Type B pancreatic cell (in vitro differentiated cells): ENCODE measurements around the gene TBX20. TPM values are rescaled to one million over a fixed set of nuclear protein-coding genes. Genes with fewer than 3 reads are reported as not detected.
"Not testable (repeated sequence)": the region's sequence is repeated elsewhere in the genome, so short reads cannot be mapped to it uniquely, and the experiment has no call there.

Experiments used
- DNase-seq: peaks from one replicate; pipeline ENCODE4 v3.0.0; 2021; ENCODE audit warnings: mixed read lengths; ENCODE audit not compliant: unreplicated experiment; ENCODE audit errors: extremely low spot score
- H3K27ac Mint-ChIP-seq: 2 replicates; pipeline ENCODE4 v1.8.0; 2021; ENCODE audit warnings: mild to moderate bottlenecking, mixed read lengths
- H3K27me3 Mint-ChIP-seq: 2 replicates; pipeline ENCODE4 v1.8.0; 2021; ENCODE audit warnings: mixed read lengths
- H3K36me3 Mint-ChIP-seq: 2 replicates; pipeline ENCODE4 v1.8.0; 2021; ENCODE audit warnings: mixed read lengths
- H3K4me1 Mint-ChIP-seq: one replicate; pipeline ENCODE4 v1.8.0; 2021; ENCODE audit warnings: mixed read lengths; ENCODE audit not compliant: unreplicated experiment
- H3K4me3 Mint-ChIP-seq: 2 replicates; pipeline ENCODE4 v1.8.0; 2021; ENCODE audit warnings: mild to moderate bottlenecking, mixed read lengths
- H3K9me3 Mint-ChIP-seq: 2 replicates; pipeline ENCODE4 v1.8.0; 2021; ENCODE audit warnings: mixed read lengths
- total RNA-seq: library from RNA; stranded (reverse); gene quantifications from 2 replicates; pipeline ENCODE4 v1.2.1, GENCODE V29; 2021; ENCODE audit warnings: low replicate concordance
- TF ChIP-seq, protein P1 (sequence below): fragments of 200-600 bp; sonication (generic); conservative IDR thresholded peaks from 2 replicates; pipeline ENCODE4 v1.5.0; 2021; ENCODE audit warnings: antibody characterized with exemption, mild to moderate bottlenecking

TBX20 gene
- total RNA-seq, 1 donor from 2014 or later = 0.46 TPM

DNA sequence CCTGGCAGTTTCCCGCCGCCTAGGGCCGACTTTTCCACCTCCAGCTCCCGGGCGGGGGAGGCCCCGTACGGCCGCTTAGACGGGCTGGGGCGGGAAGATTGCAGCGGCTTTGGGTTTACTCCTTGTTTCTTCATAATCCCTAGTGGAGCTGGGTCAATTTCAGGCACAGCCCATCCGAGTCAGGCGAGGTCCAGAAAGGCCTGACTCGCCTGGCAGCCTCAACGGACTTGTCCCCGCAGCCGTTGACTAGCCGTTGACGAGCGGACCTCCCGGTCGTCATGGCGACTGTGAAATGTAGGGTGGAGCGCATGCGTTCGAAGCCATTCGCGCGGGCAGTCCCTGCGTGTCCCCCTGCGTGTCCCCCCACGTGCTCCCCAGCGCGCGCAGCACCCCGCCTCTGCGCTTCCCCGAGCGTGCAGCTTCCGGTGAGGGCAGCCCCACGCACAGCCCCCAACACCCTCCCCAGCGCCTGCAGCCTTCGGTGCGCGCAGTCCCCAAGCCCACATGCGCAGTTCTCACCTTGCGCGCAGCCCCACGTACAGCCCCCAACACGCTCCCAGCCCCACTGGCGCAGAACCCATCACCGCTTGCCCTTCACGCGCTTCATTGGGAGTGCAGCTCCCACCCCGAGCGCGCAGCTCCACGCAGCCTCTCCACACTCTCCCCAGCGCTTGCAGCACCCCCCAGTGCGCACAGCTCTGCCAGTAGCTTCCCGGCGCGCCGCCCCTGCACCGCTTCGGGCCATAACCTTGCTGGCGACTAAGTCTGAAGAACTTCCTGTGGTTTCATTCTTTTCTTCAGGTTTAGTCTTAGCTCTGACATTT, 67.8 kb downstream of the TBX20 start:
- Mint-ChIP-seq H3K9me3 (no peaks in the 10 kb centered on the region), H3K4me3 (peak overlapping the region; percentile 92), H3K27me3 (peaks cover 53% of the 10 kb centered on the region), H3K4me1 (peaks cover 10% of the 10 kb centered on the region), H3K27ac (no peak overlapping the region), H3K36me3 (no peaks in the 10 kb centered on the region)
- TF ChIP-seq, protein P1, sequence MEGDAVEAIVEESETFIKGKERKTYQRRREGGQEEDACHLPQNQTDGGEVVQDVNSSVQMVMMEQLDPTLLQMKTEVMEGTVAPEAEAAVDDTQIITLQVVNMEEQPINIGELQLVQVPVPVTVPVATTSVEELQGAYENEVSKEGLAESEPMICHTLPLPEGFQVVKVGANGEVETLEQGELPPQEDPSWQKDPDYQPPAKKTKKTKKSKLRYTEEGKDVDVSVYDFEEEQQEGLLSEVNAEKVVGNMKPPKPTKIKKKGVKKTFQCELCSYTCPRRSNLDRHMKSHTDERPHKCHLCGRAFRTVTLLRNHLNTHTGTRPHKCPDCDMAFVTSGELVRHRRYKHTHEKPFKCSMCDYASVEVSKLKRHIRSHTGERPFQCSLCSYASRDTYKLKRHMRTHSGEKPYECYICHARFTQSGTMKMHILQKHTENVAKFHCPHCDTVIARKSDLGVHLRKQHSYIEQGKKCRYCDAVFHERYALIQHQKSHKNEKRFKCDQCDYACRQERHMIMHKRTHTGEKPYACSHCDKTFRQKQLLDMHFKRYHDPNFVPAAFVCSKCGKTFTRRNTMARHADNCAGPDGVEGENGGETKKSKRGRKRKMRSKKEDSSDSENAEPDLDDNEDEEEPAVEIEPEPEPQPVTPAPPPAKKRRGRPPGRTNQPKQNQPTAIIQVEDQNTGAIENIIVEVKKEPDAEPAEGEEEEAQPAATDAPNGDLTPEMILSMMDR = no peak
- peak; percentile 70 for DNase-seq

DNA sequence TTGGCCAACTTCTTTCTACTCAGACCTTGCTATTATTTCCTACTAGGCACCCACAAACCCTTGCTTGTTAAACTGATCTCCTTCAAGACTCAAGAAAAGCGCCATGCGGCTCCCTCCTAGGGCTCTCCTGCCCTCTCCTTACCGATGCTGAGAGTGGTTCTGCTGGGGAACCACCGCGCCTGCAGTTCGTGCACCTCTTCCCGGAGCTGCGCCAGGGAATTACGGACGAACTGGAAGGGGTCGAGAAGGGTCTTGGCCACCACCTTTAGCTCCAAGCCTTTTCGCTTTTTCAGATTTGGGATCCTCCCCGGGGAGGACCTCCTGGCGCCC, 68.4 kb downstream of the TBX20 start:
- not testable (repeated sequence) for H3K36me3 Mint-ChIP-seq, H3K27ac Mint-ChIP-seq, DNase-seq, H3K9me3 Mint-ChIP-seq
- peaks cover 10% of the 10 kb centered on the region for H3K4me1 Mint-ChIP-seq
- H3K27me3 Mint-ChIP-seq = peaks cover 53% of the 10 kb centered on the region
- TF ChIP-seq, protein P1 = peak; percentile 28
- H3K4me3 Mint-ChIP-seq = peak overlapping the region; percentile 92

DNA sequence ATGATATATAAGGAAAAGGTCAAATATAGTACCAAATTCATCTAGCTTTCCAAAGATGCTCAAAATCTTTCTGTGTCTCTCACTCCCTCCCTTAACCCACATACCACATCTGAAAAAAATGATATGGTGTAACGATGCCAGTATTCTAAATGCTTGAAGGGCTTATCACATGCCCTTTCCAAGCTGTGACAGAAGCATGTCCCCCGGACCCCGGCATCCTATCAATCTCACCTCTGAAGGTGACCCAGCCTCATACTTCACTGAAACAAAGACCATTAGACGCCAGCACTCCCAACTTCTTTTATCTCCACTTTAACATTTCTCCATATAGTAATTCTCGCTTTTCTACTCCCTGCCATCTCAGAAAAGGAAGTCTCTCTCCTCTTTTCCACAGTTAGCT, 68.9 kb downstream of the TBX20 start:
- peak overlapping the region; percentile 92 for H3K4me3 Mint-ChIP-seq

DNA sequence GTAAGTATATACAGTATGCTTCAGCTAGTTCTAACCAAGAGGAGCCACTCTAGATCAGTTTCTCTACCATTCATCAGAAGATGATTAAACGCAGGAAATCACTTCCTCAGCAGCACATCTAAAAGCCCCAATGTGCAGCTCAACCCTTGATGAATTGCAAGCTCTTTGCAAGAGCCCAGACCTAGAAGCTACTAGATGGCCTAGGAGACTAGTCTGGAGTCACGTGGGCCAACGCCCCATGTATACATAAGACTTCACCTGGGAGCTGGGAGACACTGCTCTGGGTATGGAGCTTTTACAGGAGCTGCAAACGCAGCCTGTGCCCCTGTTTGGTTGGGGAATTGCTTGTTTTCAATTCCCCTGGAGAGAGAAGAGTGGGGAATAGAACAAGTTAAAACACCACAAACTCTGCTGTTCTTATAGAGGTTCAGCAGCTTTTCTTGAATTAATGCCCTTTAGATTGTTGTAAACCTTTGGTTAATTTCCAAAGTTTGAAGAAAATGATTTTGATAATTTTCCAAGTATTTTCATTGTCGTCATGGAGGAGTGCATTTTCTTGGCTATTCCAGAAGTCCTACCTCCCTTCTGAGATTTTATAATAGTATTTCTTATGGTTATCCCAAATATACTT, 69.9 kb downstream of the TBX20 start:
- not testable (repeated sequence) for H3K27ac Mint-ChIP-seq, H3K9me3 Mint-ChIP-seq, H3K36me3 Mint-ChIP-seq, H3K4me3 Mint-ChIP-seq, DNase-seq
- Mint-ChIP-seq H3K27me3 (peaks cover 44% of the 10 kb centered on the region), H3K4me1 (peaks cover 10% of the 10 kb centered on the region)

More for the DNA sequence above, 68.9 kb downstream of the TBX20 start:
- not testable (repeated sequence) for H3K9me3 Mint-ChIP-seq, DNase-seq, H3K36me3 Mint-ChIP-seq, H3K27ac Mint-ChIP-seq
- Mint-ChIP-seq H3K27me3 (peaks cover 50% of the 10 kb centered on the region), H3K4me1 (peaks cover 10% of the 10 kb centered on the region)

DNA sequence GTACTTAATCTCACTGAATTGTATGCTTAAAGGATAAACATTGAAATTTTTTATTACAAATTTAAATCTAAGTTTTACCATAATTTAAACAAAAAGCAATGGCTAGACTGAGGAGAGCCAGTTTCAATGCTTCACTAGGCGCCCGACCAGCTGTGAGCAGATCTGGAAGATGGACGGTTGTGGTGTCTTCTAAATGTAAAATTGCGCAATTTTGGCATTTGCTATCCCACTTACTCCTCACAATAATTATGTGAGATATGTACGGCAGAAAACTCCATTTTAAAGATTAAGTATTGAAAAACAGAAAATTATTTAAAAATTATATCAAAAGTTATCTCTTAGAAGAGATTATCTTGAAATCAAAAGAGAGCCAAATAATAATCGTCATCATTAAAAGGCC, 73.2 kb downstream of the TBX20 start:
- H3K4me3 Mint-ChIP-seq, H3K4me1 Mint-ChIP-seq, DNase-seq, H3K9me3 Mint-ChIP-seq, H3K36me3 Mint-ChIP-seq, H3K27ac Mint-ChIP-seq: not testable (repeated sequence)
- H3K27me3 Mint-ChIP-seq = peaks cover 18% of the 10 kb centered on the region

DNA sequence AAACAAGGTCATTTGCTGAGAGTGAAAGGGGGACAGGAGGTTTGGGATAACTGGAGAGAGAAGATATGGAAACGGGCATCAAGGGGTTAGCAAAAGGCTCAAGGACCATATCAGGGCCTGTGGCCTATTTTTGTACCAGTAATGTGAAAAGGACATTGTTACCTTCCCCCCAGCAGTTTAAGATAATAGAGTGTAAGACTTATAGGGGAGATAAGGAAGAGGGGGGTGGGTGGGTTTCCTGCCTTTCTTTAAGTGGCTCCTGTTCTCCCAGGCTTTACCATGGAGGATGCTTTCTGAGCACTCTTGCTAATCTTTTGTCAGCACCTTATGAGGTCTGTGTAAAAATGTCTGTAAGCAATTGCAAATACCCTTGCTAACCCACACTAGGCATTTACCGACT, 80.7 kb downstream of the TBX20 start:
- not testable (repeated sequence) for H3K27me3 Mint-ChIP-seq, H3K4me3 Mint-ChIP-seq, H3K9me3 Mint-ChIP-seq, H3K4me1 Mint-ChIP-seq, H3K36me3 Mint-ChIP-seq, H3K27ac Mint-ChIP-seq, DNase-seq

DNA sequence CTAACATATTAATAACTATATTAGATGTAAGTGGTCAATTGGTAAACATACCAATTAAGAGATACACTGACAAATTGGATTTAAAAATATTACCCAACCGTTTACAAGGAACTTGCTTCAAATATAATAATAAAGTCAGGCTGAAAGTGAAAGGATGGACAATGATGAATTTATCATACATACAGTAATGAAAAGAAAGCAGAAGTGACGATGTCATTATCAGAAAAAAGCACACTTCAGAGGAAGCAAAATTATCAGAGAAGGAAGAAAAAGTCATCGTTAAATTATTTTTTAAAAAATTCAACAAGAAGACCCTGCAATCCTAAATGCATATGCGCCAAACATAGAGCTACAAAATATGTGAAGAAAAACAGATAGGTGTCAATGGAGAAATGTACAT, 81.8 kb downstream of the TBX20 start:
- not testable (repeated sequence) for DNase-seq, H3K27ac Mint-ChIP-seq, H3K4me3 Mint-ChIP-seq, H3K9me3 Mint-ChIP-seq, H3K36me3 Mint-ChIP-seq, H3K27me3 Mint-ChIP-seq, H3K4me1 Mint-ChIP-seq

DNA sequence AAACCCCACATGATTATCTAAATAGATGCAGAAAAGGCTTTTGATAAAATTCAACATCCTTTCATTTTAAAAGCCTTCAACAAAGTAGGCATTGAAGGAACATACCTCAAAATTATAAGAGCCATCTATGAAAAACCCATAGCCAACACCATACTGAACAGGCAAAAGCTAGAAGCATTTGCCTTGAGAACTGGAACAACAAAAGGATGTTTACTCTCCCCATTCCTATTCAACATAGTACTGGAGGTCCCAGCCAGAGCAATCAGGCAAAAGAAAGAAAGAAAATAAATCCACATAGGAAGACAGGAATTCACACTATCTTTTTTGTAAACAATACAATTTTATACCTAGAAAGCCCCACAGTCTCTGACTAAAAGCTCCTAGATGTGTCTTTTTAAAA, 86.2 kb downstream of the TBX20 start:
- H3K36me3 Mint-ChIP-seq, H3K4me1 Mint-ChIP-seq, DNase-seq, H3K4me3 Mint-ChIP-seq, H3K27me3 Mint-ChIP-seq, H3K9me3 Mint-ChIP-seq, H3K27ac Mint-ChIP-seq: not testable (repeated sequence)

DNA sequence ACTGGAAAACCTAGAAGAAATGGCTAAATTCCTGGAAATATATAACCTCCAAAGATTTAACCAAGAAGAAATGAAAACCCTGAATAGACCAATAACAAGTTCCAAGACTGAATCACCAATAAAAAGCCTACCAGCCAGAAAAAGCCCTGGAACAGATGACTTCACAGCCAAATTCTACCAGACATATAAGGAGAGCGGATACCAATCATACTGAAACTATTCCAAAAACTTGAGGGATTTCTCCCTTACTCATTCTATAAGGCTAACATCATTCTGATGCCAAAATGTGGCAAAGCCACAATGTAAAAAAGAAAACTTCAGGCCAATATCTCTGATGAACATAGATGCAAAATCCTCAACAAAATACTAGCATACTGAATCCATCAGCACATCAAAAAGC, 86.7 kb downstream of the TBX20 start:
- not testable (repeated sequence) for H3K4me3 Mint-ChIP-seq, H3K9me3 Mint-ChIP-seq, H3K27me3 Mint-ChIP-seq, H3K36me3 Mint-ChIP-seq, H3K27ac Mint-ChIP-seq, H3K4me1 Mint-ChIP-seq, DNase-seq

DNA sequence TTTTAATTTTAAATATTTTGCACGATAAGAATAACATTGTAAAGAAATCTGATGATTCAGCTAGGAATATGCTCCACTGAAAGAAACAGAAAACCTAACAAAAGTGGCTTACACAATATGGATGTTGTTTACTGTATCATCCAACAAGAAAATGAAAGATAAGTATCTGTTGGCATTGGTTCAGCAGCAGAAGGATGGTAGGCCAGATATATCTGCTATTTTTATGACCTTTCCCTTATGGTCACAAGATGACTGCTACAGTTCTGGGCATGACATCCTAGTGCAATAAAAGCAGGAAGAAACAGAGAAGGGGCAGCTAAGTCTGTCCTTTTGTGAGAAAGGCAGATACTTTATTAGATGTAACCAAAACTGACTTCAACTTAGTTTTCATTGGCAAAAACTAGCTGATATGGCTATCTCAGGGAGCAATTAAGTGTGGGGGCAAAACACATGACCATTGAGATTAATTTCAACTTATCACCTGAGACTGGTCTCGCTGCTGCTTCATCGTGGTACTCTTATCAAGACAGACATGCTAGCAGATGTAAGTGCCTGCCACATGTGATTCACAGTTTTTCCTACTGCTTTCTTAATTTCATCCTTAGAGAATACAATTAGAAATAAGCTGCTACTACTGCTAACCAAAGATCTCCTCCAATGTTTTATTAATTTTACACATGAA, 92.7 kb downstream of the TBX20 start:
- not testable (repeated sequence) for H3K27ac Mint-ChIP-seq, H3K9me3 Mint-ChIP-seq, DNase-seq, H3K27me3 Mint-ChIP-seq, H3K4me1 Mint-ChIP-seq, H3K4me3 Mint-ChIP-seq, H3K36me3 Mint-ChIP-seq
